ENCODE results near the gene ASPSCR1. TPM values are rescaled to one million over a fixed set of nuclear protein-coding genes. Genes with fewer than 3 reads are reported as not detected.

Gene ASPSCR1
- total and polyA plus RNA-seq, 2 of the 13 experiments (the other 11 are each of a cell fraction or from before 2014, with no cell fraction given) = 274 to 314 TPM

GRCh38 chr17:82016061-82016874 is 38.8 kb downstream of the ASPSCR1 start (continued):
- TF ChIP-seq CSRNP2 (CRISPR knock-in tag; conservative IDR thresholded peaks at IDR 0.05; ENCODE audit: low read depth) (no peak), BHLHE40 (IDR thresholded peaks at IDR 0.05; ENCODE audit: low read length) (no peak), ZNF788 (CRISPR knock-in tag; IDR thresholded peaks at IDR 0.05; ENCODE audit: borderline replicate concordance) (0 out of 2 replicates have a peak, but pooled peaks have one; percentile 12), CREM (IDR thresholded peaks at IDR 0.05) (no peak), CREM (CRISPR knock-in tag; IDR thresholded peaks at IDR 0.05) (no peak), E2F1 (CRISPR knock-in tag; IDR thresholded peaks at IDR 0.05) (no peak), ZNF33B (CRISPR knock-in tag; IDR thresholded peaks at IDR 0.05) (no peak), RBM22 (optimal IDR thresholded peaks at IDR 0.05; ENCODE audit: low read length) (peak; percentile 80), ZNF781 (CRISPR knock-in tag; IDR thresholded peaks at IDR 0.05; ENCODE audit: borderline replicate concordance, not compliant biosample characterization) (no peak), RORA (CRISPR knock-in tag; IDR thresholded peaks at IDR 0.05) (no peak), ISL2 (CRISPR knock-in tag; IDR thresholded peaks at IDR 0.05) (no peak), ZNF512B (CRISPR knock-in tag; IDR thresholded peaks at IDR 0.05; ENCODE audit: borderline replicate concordance) (no peak), ZNF326 (CRISPR knock-in tag; IDR thresholded peaks at IDR 0.05; ENCODE audit: borderline replicate concordance) (peak; percentile 99), AGO1 (IDR thresholded peaks at IDR 0.05; ENCODE audit: low read depth, low read length, poor library complexity, severe bottlenecking) (peak; percentile 90), ZNF205 (CRISPR knock-in tag; IDR thresholded peaks at IDR 0.05) (no peak), RXRB (CRISPR knock-in tag; IDR thresholded peaks at IDR 0.05; ENCODE audit: borderline replicate concordance) (no peak)
- TF ChIP-seq, protein P1, sequence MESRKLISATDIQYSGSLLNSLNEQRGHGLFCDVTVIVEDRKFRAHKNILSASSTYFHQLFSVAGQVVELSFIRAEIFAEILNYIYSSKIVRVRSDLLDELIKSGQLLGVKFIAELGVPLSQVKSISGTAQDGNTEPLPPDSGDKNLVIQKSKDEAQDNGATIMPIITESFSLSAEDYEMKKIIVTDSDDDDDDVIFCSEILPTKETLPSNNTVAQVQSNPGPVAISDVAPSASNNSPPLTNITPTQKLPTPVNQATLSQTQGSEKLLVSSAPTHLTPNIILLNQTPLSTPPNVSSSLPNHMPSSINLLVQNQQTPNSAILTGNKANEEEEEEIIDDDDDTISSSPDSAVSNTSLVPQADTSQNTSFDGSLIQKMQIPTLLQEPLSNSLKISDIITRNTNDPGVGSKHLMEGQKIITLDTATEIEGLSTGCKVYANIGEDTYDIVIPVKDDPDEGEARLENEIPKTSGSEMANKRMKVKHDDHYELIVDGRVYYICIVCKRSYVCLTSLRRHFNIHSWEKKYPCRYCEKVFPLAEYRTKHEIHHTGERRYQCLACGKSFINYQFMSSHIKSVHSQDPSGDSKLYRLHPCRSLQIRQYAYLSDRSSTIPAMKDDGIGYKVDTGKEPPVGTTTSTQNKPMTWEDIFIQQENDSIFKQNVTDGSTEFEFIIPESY (CRISPR knock-in tag; IDR thresholded peaks at IDR 0.05) = peak; percentile 91
- TF ChIP-seq, protein P2, sequence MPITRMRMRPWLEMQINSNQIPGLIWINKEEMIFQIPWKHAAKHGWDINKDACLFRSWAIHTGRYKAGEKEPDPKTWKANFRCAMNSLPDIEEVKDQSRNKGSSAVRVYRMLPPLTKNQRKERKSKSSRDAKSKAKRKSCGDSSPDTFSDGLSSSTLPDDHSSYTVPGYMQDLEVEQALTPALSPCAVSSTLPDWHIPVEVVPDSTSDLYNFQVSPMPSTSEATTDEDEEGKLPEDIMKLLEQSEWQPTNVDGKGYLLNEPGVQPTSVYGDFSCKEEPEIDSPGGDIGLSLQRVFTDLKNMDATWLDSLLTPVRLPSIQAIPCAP (CRISPR knock-in tag; IDR thresholded peaks at IDR 0.05; ENCODE audit: low read depth) = no peak
